A549 (cell line): Measurements from ENCODE around the gene TTC7B. TPM values are rescaled to one million over a fixed set of nuclear protein-coding genes. Genes with fewer than 3 reads are reported as not detected.
A peak's percentile ranks its signal among the peaks of the same experiment; 100 is the strongest.

ENCODE experiments used
- ATAC-seq, 2 experiments: fragments of 200-7000 bp in 1 of 2; fragments of >200 bp in 1 of 2; cut with Nextera tagmentation in 1 of 2; cut with Tn5 transposase in 1 of 2; 3 replicates each; pipeline versions ENCODE4 v1.8.0 to v1.9.1; 2018 to 2020; ENCODE audit warnings: mild to moderate bottlenecking in 1 of 2, moderate library complexity in 1 of 2
- CTCF ChIA-PET: fragments of 300-600 bp; sonication (Branson Sonifier 250); formaldehyde crosslinking; extraction: SDS; loops from one replicate; lab custom pipeline; 2021; ENCODE audit warnings: antibody characterized with exemption, inconsistent platforms; lab: Yijun Ruan, JAX
- POLR2A ChIA-PET: fragments of 350-600 bp; formaldehyde crosslinking; extraction: SDS; loops from one replicate; lab custom pipeline; 2021; ENCODE audit warnings: antibody characterized with exemption, inconsistent platforms; lab: Yijun Ruan, JAX
- DNase-seq, 2 experiments: peaks; one replicate each; pipeline versions ENCODE4 v3.0.0 to v3.0.0-alpha.2; 2011 to 2016; ENCODE audit warnings: low read depth in 1 of 2, low spot score in 1 of 2
- FAIRE-seq: peaks from 2 replicates; lab custom pipeline; 2011; peaks lifted over from hg19 to GRCh38; lab: Jason Lieb, UNC
- H3K27ac ChIP-seq, 2 experiments: fragments of >200 bp; sonication (Bioruptor Twin); formaldehyde crosslinking; 3 replicates each; pipeline ENCODE4 v1.5.1; 2016 to 2017
- H3K4me1 ChIP-seq: fragments of >200 bp; sonication (Bioruptor Twin); formaldehyde crosslinking; 3 replicates; pipeline ENCODE4 v1.6.1; 2016
- H3K4me2 ChIP-seq: fragments of >200 bp; sonication (Bioruptor Twin); formaldehyde crosslinking; 3 replicates; pipeline ENCODE4 v1.6.1; 2016
- H3K4me3 ChIP-seq: fragments of >200 bp; sonication (Bioruptor Twin); formaldehyde crosslinking; 3 replicates; pipeline ENCODE4 v1.5.1; 2016
- H3K9me3 ChIP-seq: fragments of >200 bp; sonication (Bioruptor Twin); formaldehyde crosslinking; 3 replicates; pipeline ENCODE4 v1.6.1; 2016
- CBX2 ChIP-seq: fragments of 200-600 bp; sonication (generic); IDR thresholded peaks from 2 replicates; pipeline ENCODE4 v1.6.1; 2016; ENCODE audit warnings: low read depth, mild to moderate bottlenecking, borderline replicate concordance
- CBX8 ChIP-seq: fragments of 200-600 bp; sonication (generic); IDR thresholded peaks from 2 replicates; pipeline ENCODE4 v1.6.1; 2016
- CEBPB ChIP-seq, 2 experiments: fragments of >200 bp in 1 of 2; sonication (Bioruptor Twin) in 1 of 2; formaldehyde crosslinking in 1 of 2; IDR thresholded peaks; 2 replicates each; pipeline ENCODE4 v1.6.1; 2012 to 2016
- CHD2 ChIP-seq: fragments of 150-350 bp; IDR thresholded peaks from 2 replicates; pipeline ENCODE4 v1.6.1; 2014; ENCODE audit warnings: low read length; ENCODE audit not compliant: partially characterized antibody
- EHF ChIP-seq: fragments of 250-450 bp; sonication (Bioruptor Pico); IDR thresholded peaks from 2 replicates; pipeline ENCODE4 v1.5.0; 2020; ENCODE audit warnings: mild to moderate bottlenecking
- ESRRA ChIP-seq: fragments of 150-350 bp; IDR thresholded peaks from 2 replicates; pipeline ENCODE4 v1.6.1; 2014; ENCODE audit warnings: mild to moderate bottlenecking, low read length, borderline replicate concordance
- FOSL2 ChIP-seq, 2 experiments: fragments of 450-650 bp in 1 of 2; fragments of >200 bp in 1 of 2; sonication (Bioruptor Twin) in 1 of 2; formaldehyde crosslinking; IDR thresholded peaks; 2 replicates each; pipeline versions ENCODE4 v1.5.0 to v1.6.1; 2016 to 2020; ENCODE audit warnings: mild to moderate bottlenecking in 1 of 2, moderate library complexity in 1 of 2
- FOXS1 ChIP-seq: fragments of 250-450 bp; sonication (Bioruptor Pico); IDR thresholded peaks from 2 replicates; pipeline ENCODE4 v1.5.0; 2020; ENCODE audit warnings: mild to moderate bottlenecking, moderate library complexity
- GATA3 ChIP-seq: IDR thresholded peaks from 2 replicates; pipeline ENCODE4 v1.6.1; 2012; ENCODE audit warnings: borderline replicate concordance
- HEYL ChIP-seq: fragments of 250-450 bp; sonication (Bioruptor Pico); IDR thresholded peaks from 2 replicates; pipeline ENCODE4 v1.8.0; 2021; ENCODE audit warnings: mild to moderate bottlenecking, moderate library complexity
- HOXB13 ChIP-seq: fragments of 250-450 bp; sonication (Bioruptor Pico); IDR thresholded peaks from 2 replicates; pipeline ENCODE4 v1.5.0; 2020; ENCODE audit warnings: low read depth, mild to moderate bottlenecking, moderate library complexity
- JUNB ChIP-seq: fragments of >200 bp; sonication (Bioruptor Twin); formaldehyde crosslinking; IDR thresholded peaks from 2 replicates; pipeline ENCODE4 v1.6.1; 2016
- KDM1A ChIP-seq: fragments of 200-600 bp; sonication (generic); IDR thresholded peaks from 2 replicates; pipeline ENCODE4 v1.6.1; 2016; ENCODE audit warnings: low read depth, mild to moderate bottlenecking
- KDM5A ChIP-seq: fragments of 200-600 bp; sonication (generic); IDR thresholded peaks from 2 replicates; pipeline ENCODE4 v1.6.1; 2016; ENCODE audit warnings: antibody characterized with exemption, mild to moderate bottlenecking
- MAFK ChIP-seq: fragments of 450-650 bp; IDR thresholded peaks from 2 replicates; pipeline ENCODE4 v1.6.1; 2014; ENCODE audit not compliant: partially characterized antibody
- NR3C1 ChIP-seq: fragments of >200 bp; sonication (Bioruptor Twin); formaldehyde crosslinking; IDR thresholded peaks from 3 replicates; pipeline ENCODE4 v1.6.1; 2017
- POLR2A ChIP-seq: IDR thresholded peaks from 2 replicates; pipeline ENCODE4 v1.6.1; 2012; ENCODE audit warnings: mild to moderate bottlenecking, low read length
- RCOR1 ChIP-seq: fragments of 150-350 bp; IDR thresholded peaks from 2 replicates; pipeline ENCODE4 v1.6.1; 2014; ENCODE audit warnings: antibody characterized with exemption, low read length, low read depth
- RNF2 ChIP-seq: fragments of 200-600 bp; sonication (generic); IDR thresholded peaks from 2 replicates; pipeline ENCODE4 v1.6.1; 2016; ENCODE audit warnings: low read depth, mild to moderate bottlenecking, antibody characterized with exemption, moderate library complexity, borderline replicate concordance
- SMC3 ChIP-seq: fragments of >200 bp; sonication (Bioruptor Twin); formaldehyde crosslinking; IDR thresholded peaks from 3 replicates; pipeline ENCODE4 v1.6.1; 2018; ENCODE audit warnings: inconsistent platforms
- SREBF2 ChIP-seq: fragments of 450-650 bp; IDR thresholded peaks from 2 replicates; pipeline ENCODE4 v1.6.1; 2014; ENCODE audit warnings: mild to moderate bottlenecking, moderate library complexity
- TFCP2L1 ChIP-seq: fragments of 250-450 bp; sonication (Bioruptor Pico); IDR thresholded peaks from 2 replicates; pipeline ENCODE4 v1.5.0; 2021; ENCODE audit warnings: mild to moderate bottlenecking
- ZC3H11A ChIP-seq: fragments of 450-650 bp; IDR thresholded peaks from 2 replicates; pipeline ENCODE4 v1.6.1; 2014; ENCODE audit warnings: antibody characterized with exemption, mild to moderate bottlenecking
- ZFP36 ChIP-seq: fragments of 450-650 bp; IDR thresholded peaks from 2 replicates; pipeline ENCODE4 v1.6.1; 2014; ENCODE audit warnings: borderline replicate concordance; ENCODE audit not compliant: partially characterized antibody
- ZNF302 ChIP-seq: fragments of 250-450 bp; sonication (Bioruptor Pico); IDR thresholded peaks from 2 replicates; pipeline ENCODE4 v1.9.0; 2021; ENCODE audit warnings: inconsistent platforms, mild to moderate bottlenecking, moderate library complexity
- WGBS: methylation state at CpG from one replicate; pipeline ENCODE4 v1.1.6; 2017; ENCODE audit errors: missing lambda C conversion rate; 5-methylcytosine and 5-hydroxymethylcytosine counted together
- polyA plus RNA-seq, 4 experiments: library from polyadenylated mRNA; depleted of rRNA in 3 of 4; stranded (reverse); fragments of >200 nt; fragmentation: RNase III in 1 of 4; extraction: RNeasy Plus Mini Kit Qiagen cat#74134 plus additional on column Dnase treatment in 1 of 4; gene quantifications; 2 replicates in 3 of 4; 3 replicates in 1 of 4; pipeline ENCODE4 v1.2.3, GENCODE V29; 2011 to 2017
- TF ChIP-seq, protein P1 (sequence below): fragments of >200 bp; sonication (Bioruptor Twin); formaldehyde crosslinking; IDR thresholded peaks from 3 replicates; pipeline ENCODE4 v1.5.1; 2016
- TF ChIP-seq, protein P2 (sequence below): fragments of 450-650 bp; IDR thresholded peaks from 2 replicates; pipeline ENCODE4 v1.6.1; 2014; ENCODE audit warnings: antibody characterized with exemption
- TF ChIP-seq, protein P3 (sequence below): IDR thresholded peaks from 2 replicates; pipeline ENCODE4 v1.6.1; 2012; ENCODE audit warnings: low read depth, borderline replicate concordance
- TF ChIP-seq, protein P4 (sequence below): fragments of >200 bp; sonication (Bioruptor Twin); formaldehyde crosslinking; IDR thresholded peaks from 3 replicates; pipeline ENCODE4 v1.6.1; 2016

The TTC7B gene
- polyA plus RNA-seq, 2 of the 4 experiments (the other 2 are of a cell fraction) = 16.6 to 28.0 TPM

DNA sequence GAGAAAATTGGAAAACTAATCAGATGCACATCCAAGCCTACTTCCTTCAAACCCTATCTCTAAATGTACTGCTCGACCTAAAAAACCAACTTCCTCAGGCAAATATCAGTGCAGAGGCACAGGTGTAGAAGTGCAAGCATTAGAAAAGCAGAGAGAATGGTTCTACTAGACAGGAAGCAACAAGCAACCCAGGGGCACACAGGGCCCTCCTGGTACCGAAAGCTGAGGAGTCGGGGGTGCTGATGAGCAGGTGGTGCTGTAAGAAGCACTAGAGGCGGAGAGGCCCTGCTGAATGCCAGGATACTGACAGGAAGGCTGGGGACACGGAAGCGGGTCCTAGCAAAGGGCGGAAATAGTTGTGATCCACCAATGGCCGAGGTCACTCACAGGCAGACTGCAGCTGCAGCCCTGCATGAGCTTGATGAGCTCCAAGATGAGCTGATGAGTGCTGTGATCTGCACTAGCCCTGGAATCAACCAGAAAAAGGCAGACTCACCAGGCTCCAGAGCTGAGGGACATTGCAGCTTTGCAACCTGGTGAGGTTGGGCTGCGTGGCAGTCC, 85.9 kb downstream of the TTC7B start:
- Histone ChIP-seq H3K27ac (no peak overlapping the region), H3K4me2 (no peak overlapping the region), H3K9me3 (no peaks in the 10 kb centered on the region), H3K4me1 (no peaks in the 10 kb centered on the region), H3K4me3 (no peak overlapping the region)
- TF ChIP-seq NR3C1 (no peak), POLR2A (no peak), SMC3 (no peak), ESRRA (no peak), KDM5A (no peak), KDM1A (no peak), EHF (CRISPR knock-in tag) (no peak), ZNF302 (CRISPR knock-in tag) (no peak), RCOR1 (no peak), GATA3 (no peak), FOXS1 (CRISPR knock-in tag) (no peak), FOSL2 (IDR thresholded peaks at IDR 0.05) (no peak), FOSL2 (CRISPR knock-in tag; IDR thresholded peaks at IDR 0.05) (no peak), CHD2 (no peak)
- TF ChIP-seq, protein P1, sequence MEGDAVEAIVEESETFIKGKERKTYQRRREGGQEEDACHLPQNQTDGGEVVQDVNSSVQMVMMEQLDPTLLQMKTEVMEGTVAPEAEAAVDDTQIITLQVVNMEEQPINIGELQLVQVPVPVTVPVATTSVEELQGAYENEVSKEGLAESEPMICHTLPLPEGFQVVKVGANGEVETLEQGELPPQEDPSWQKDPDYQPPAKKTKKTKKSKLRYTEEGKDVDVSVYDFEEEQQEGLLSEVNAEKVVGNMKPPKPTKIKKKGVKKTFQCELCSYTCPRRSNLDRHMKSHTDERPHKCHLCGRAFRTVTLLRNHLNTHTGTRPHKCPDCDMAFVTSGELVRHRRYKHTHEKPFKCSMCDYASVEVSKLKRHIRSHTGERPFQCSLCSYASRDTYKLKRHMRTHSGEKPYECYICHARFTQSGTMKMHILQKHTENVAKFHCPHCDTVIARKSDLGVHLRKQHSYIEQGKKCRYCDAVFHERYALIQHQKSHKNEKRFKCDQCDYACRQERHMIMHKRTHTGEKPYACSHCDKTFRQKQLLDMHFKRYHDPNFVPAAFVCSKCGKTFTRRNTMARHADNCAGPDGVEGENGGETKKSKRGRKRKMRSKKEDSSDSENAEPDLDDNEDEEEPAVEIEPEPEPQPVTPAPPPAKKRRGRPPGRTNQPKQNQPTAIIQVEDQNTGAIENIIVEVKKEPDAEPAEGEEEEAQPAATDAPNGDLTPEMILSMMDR = no peak
- DNase-seq = no peak
- 93% methylated on average over 9 of the region's 9 CpGs for WGBS
- POLR2A ChIA-PET = no interaction called here
- no peak for ATAC-seq
- FAIRE-seq = no peak
- CTCF ChIA-PET = interaction anchor here (0.5 kb wide), 1 partner anchor 58 kb away, joined by 3 read pairs; no protein-coding TSS in a partner anchor

DNA sequence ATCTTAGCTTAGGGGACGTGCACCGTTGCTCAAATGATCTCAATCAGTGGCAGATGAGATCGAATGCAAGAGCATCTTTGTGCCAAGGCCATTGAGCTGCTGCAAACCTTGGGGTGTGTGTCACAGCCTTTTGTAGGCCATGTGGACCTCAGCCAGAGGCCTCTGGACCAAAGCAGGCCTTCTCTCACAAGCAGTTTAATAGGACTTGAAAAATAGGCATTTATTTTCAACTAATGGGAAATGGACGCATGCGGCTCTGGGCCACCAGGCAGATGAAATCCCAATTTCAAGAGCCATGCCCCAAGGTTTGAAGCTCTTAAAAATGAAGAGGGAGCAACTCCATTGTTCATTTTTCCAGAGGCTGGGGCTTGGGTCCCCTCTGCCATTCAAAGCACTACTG, 87.3 kb downstream of the TTC7B start:
- H3K4me3 ChIP-seq = no peak overlapping the region
- TF ChIP-seq ZC3H11A (no peak), POLR2A (no peak), CHD2 (no peak), EHF (CRISPR knock-in tag) (no peak)
- TF ChIP-seq, protein P2, sequence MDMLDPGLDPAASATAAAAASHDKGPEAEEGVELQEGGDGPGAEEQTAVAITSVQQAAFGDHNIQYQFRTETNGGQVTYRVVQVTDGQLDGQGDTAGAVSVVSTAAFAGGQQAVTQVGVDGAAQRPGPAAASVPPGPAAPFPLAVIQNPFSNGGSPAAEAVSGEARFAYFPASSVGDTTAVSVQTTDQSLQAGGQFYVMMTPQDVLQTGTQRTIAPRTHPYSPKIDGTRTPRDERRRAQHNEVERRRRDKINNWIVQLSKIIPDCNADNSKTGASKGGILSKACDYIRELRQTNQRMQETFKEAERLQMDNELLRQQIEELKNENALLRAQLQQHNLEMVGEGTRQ = no peak
- 87% methylated on average over 5 of the region's 5 CpGs for WGBS

DNA sequence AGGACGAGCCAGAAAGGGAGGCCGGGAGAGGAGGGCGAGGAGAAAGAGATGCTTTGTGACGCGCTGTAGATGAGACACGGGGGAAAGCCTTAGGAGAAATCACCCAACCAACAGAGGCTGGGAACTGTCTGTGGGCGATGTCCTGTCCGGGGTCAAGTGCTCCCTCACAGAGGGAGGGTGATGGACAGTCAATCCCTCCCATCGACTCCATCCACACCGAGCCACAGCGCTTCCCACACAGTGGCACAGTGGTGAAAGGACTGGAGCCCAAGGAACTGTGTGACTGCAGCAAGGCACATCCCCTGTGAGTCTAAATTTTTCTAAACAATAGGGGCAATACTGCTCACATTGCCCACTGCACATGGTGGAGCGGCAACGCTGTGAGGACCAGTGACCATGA, 89.1 kb downstream of the TTC7B start:
- ChIA-PET POLR2A (no interaction called here), CTCF (interaction anchor here (0.8 kb wide), 1 partner anchor 45 kb away, joined by 3 read pairs; no protein-coding TSS in a partner anchor)
- 88% methylated on average over 11 of the region's 13 CpGs for WGBS
- DNase-seq = no peak
- Histone ChIP-seq H3K4me2 (no peak overlapping the region), H3K4me3 (no peak overlapping the region), H3K9me3 (no peaks in the 10 kb centered on the region), H3K27ac (no peak overlapping the region), H3K4me1 (no peaks in the 10 kb centered on the region)
- no peak for TF ChIP-seq ZC3H11A
- no peak for TF ChIP-seq MAFK
- TF ChIP-seq, protein P3, sequence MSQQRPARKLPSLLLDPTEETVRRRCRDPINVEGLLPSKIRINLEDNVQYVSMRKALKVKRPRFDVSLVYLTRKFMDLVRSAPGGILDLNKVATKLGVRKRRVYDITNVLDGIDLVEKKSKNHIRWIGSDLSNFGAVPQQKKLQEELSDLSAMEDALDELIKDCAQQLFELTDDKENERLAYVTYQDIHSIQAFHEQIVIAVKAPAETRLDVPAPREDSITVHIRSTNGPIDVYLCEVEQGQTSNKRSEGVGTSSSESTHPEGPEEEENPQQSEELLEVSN = no peak
- no peak for TF ChIP-seq CBX8
- no peak for TF ChIP-seq CEBPB (IDR thresholded peaks at IDR 0.05)
- TF ChIP-seq RNF2 = no peak
- no peak for TF ChIP-seq CBX2
- TF ChIP-seq, protein P4, sequence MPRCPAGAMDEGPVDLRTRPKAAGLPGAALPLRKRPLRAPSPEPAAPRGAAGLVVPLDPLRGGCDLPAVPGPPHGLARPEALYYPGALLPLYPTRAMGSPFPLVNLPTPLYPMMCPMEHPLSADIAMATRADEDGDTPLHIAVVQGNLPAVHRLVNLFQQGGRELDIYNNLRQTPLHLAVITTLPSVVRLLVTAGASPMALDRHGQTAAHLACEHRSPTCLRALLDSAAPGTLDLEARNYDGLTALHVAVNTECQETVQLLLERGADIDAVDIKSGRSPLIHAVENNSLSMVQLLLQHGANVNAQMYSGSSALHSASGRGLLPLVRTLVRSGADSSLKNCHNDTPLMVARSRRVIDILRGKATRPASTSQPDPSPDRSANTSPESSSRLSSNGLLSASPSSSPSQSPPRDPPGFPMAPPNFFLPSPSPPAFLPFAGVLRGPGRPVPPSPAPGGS = no peak
- TF ChIP-seq ZFP36 = no peak
- TF ChIP-seq HOXB13 (CRISPR knock-in tag) = no peak
- no peak for TF ChIP-seq KDM1A
- TF ChIP-seq SREBF2 = no peak
- TF ChIP-seq TFCP2L1 (CRISPR knock-in tag) = no peak
- no peak for TF ChIP-seq JUNB
- TF ChIP-seq HEYL (CRISPR knock-in tag) = no peak
- 0 out of 6 replicates have a peak, but pooled peaks of 1 of the 2 experiments have one; percentile 19 for ATAC-seq
- FAIRE-seq = no peak

More for the DNA sequence above, 87.3 kb downstream of the TTC7B start:
- FAIRE-seq = no peak
- no peak for ATAC-seq
- H3K27ac ChIP-seq = no peak overlapping the region
- H3K9me3 ChIP-seq = no peaks in the 10 kb centered on the region
- ChIA-PET POLR2A (no interaction called here), CTCF (interaction anchor here (1.5 kb wide), 1 partner anchor 9 kb away, joined by 3 read pairs; no protein-coding TSS in a partner anchor)
- no peak for DNase-seq
- H3K4me2 ChIP-seq = no peak overlapping the region
- H3K4me1 ChIP-seq = no peaks in the 10 kb centered on the region
